ENCODE results near the gene IGF2BP2.

DNA sequence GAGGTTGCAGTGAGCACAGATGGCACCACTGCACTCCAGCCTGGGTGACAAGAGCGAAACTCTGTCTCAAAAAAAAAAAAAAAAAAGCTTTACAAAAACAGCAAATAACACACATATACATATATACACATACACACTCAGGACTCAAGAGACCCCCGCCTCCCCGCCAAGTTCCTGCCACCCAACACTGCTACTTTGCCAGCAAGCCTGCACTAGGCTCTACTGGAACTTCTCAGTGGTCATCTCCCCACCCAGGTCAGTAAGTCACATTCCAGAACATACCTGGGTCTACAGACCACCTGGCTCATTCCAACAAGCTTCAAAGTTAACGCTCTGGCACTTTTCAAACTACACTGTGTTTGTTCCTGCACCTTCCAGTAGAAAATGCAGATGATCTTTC lies 176.4 kb downstream of the IGF2BP2 start:
- TF ChIP-seq POLR2A (IDR thresholded peaks at IDR 0.05; ENCODE audit: insufficient read depth in 1 of 2, low read depth in 2 of 2, low read length in 2 of 2) (no peak), FOXA1 (IDR thresholded peaks at IDR 0.05) (no peak), FOXA1 (CRISPR knock-in tag; IDR thresholded peaks at IDR 0.05) (no peak), ATAD3A (CRISPR knock-in tag; IDR thresholded peaks at IDR 0.05) (no peak), PITX1 (CRISPR knock-in tag; IDR thresholded peaks at IDR 0.05) (no peak), ZFYVE20 (CRISPR knock-in tag; IDR thresholded peaks at IDR 0.05; ENCODE audit: borderline replicate concordance, low read depth) (no peak)
- TF ChIP-seq, protein P1, sequence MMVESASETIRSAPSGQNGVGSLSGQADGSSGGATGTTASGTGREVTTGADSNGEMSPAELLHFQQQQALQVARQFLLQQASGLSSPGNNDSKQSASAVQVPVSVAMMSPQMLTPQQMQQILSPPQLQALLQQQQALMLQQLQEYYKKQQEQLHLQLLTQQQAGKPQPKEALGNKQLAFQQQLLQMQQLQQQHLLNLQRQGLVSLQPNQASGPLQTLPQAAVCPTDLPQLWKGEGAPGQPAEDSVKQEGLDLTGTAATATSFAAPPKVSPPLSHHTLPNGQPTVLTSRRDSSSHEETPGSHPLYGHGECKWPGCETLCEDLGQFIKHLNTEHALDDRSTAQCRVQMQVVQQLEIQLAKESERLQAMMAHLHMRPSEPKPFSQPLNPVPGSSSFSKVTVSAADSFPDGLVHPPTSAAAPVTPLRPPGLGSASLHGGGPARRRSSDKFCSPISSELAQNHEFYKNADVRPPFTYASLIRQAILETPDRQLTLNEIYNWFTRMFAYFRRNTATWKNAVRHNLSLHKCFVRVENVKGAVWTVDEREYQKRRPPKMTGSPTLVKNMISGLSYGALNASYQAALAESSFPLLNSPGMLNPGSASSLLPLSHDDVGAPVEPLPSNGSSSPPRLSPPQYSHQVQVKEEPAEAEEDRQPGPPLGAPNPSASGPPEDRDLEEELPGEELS (CRISPR knock-in tag; IDR thresholded peaks at IDR 0.05) = no peak
- TF ChIP-seq, protein P2, sequence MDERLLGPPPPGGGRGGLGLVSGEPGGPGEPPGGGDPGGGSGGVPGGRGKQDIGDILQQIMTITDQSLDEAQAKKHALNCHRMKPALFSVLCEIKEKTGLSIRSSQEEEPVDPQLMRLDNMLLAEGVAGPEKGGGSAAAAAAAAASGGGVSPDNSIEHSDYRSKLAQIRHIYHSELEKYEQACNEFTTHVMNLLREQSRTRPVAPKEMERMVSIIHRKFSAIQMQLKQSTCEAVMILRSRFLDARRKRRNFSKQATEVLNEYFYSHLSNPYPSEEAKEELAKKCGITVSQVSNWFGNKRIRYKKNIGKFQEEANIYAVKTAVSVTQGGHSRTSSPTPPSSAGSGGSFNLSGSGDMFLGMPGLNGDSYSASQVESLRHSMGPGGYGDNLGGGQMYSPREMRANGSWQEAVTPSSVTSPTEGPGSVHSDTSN (CRISPR knock-in tag; IDR thresholded peaks at IDR 0.05) = no peak
- TF ChIP-seq, protein P3, sequence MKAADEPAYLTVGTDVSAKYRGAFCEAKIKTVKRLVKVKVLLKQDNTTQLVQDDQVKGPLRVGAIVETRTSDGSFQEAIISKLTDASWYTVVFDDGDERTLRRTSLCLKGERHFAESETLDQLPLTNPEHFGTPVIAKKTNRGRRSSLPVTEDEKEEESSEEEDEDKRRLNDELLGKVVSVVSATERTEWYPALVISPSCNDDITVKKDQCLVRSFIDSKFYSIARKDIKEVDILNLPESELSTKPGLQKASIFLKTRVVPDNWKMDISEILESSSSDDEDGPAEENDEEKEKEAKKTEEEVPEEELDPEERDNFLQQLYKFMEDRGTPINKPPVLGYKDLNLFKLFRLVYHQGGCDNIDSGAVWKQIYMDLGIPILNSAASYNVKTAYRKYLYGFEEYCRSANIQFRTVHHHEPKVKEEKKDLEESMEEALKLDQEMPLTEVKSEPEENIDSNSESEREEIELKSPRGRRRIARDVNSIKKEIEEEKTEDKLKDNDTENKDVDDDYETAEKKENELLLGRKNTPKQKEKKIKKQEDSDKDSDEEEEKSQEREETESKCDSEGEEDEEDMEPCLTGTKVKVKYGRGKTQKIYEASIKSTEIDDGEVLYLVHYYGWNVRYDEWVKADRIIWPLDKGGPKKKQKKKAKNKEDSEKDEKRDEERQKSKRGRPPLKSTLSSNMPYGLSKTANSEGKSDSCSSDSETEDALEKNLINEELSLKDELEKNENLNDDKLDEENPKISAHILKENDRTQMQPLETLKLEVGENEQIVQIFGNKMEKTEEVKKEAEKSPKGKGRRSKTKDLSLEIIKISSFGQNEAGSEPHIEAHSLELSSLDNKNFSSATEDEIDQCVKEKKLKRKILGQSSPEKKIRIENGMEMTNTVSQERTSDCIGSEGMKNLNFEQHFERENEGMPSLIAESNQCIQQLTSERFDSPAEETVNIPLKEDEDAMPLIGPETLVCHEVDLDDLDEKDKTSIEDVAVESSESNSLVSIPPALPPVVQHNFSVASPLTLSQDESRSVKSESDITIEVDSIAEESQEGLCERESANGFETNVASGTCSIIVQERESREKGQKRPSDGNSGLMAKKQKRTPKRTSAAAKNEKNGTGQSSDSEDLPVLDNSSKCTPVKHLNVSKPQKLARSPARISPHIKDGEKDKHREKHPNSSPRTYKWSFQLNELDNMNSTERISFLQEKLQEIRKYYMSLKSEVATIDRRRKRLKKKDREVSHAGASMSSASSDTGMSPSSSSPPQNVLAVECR (CRISPR knock-in tag; IDR thresholded peaks at IDR 0.05; ENCODE audit: borderline replicate concordance) = no peak
